ENCODE results near the gene PDGFA. TPM values are rescaled to one million over a fixed set of nuclear protein-coding genes. Genes with fewer than 3 reads are reported as not detected.

Gene PDGFA
- total RNA-seq, 1 experiment from 2014 or later = 35.8 TPM

- no peak overlapping the region for H4K91ac ChIP-seq (ENCODE audit: insufficient read length, low read depth, low read length)
- H3K4ac ChIP-seq (ENCODE audit: low read depth, low read length) = no peak overlapping the region
- no peaks in the 10 kb centered on the region for H3K27me3 ChIP-seq (ENCODE audit: insufficient read depth, low read length)
- H3K4me2 ChIP-seq (ENCODE audit: insufficient read depth, insufficient read length, low read length) = no peak overlapping the region
- no peak overlapping the region for H2AFZ ChIP-seq (ENCODE audit: low read length)
- no peak overlapping the region for H2BK20ac ChIP-seq (ENCODE audit: low read depth, low read length, poor library complexity, severe bottlenecking)
- H3K27ac Mint-ChIP-seq = peak overlapping the region in 1 of 3 experiments; percentile 81; a peak in 1 of 7 replicates
- no peak overlapping the region for H3T11ph ChIP-seq (ENCODE audit: low read length)
- H3K9ac ChIP-seq (ENCODE audit: extremely low read depth, insufficient read length, low read length) = no peak overlapping the region
- no peak overlapping the region for H3K23ac ChIP-seq (ENCODE audit: insufficient read length, low read depth, low read length)
- no peak overlapping the region for H2BK120ac ChIP-seq (ENCODE audit: low read depth, low read length, poor library complexity, severe bottlenecking)
- no peak overlapping the region for H3K4me3 Mint-ChIP-seq
- H3K27me3 Mint-ChIP-seq (ENCODE audit: low read depth) = peaks cover 17% of the 10 kb centered on the region
- H4K20me1 ChIP-seq (ENCODE audit: control insufficient read depth, insufficient read depth, insufficient read length) = no peaks in the 10 kb centered on the region
- H3K4me1 ChIP-seq (ENCODE audit: insufficient read depth, low read length) = peaks cover 6% of the 10 kb centered on the region; the same call in 1 of the 2 replicates
- peaks cover 31 to 39% of the 10 kb centered on the region in 2 experiments for H3K4me1 Mint-ChIP-seq
- peaks cover 5% of the 10 kb centered on the region; the same call in 1 of the 2 replicates for H3K79me2 ChIP-seq (ENCODE audit: insufficient read depth, low read length)
- peaks cover 7% of the 10 kb centered on the region for H3K23me2 ChIP-seq (ENCODE audit: insufficient read length, low read depth, low read length, poor library complexity, severe bottlenecking)
- no peak overlapping the region for H3K27ac ChIP-seq (ENCODE audit: insufficient read length, low read depth, low read length)
- no peaks in the 10 kb centered on the region for H3K9me3 ChIP-seq (ENCODE audit: control insufficient read depth, low read depth, low read length)
- no peak overlapping the region for H2BK12ac ChIP-seq (ENCODE audit: insufficient read length, low read depth, low read length)
- H3K56ac ChIP-seq (ENCODE audit: insufficient read length, low read depth, low read length) = no peak overlapping the region
- H2BK5ac ChIP-seq (ENCODE audit: insufficient read length, low read length) = no peak overlapping the region
- TF ChIP-seq CTCF (conservative IDR thresholded peaks at IDR 0.05) = no peak
- WGBS (ENCODE audit: extremely low coverage, insufficient read length, low lambda C conversion rate) = no CpG with 5 or more reads among the region's 32 CpGs
- no peak for DNase-seq
- no peak overlapping the region for H3K18ac ChIP-seq (ENCODE audit: insufficient read length, low read depth, low read length)
- H3K14ac ChIP-seq (ENCODE audit: insufficient read depth, low read length) = peak overlapping the region; percentile 53; the same call in 1 of the 2 replicates
- no peak overlapping the region for H2AK5ac ChIP-seq (ENCODE audit: insufficient read length, low read length)
- peaks cover 5 to 10% (median 6%) of the 10 kb centered on the region in 3 experiments for H3K36me3 Mint-ChIP-seq (ENCODE audit: insufficient read depth in 1 of 3, low read depth in 3 of 3)
- H3K9me3 Mint-ChIP-seq = no peaks in the 10 kb centered on the region
- H3K79me1 ChIP-seq (ENCODE audit: insufficient read depth, low read depth, low read length, poor library complexity, severe bottlenecking) = peaks cover 5% of the 10 kb centered on the region
- H2BK15ac ChIP-seq (ENCODE audit: low read depth, low read length) = no peak overlapping the region
- no peak overlapping the region for H4K5ac ChIP-seq (ENCODE audit: insufficient read length, low read depth, low read length)
- H4K8ac ChIP-seq (replicated peaks; ENCODE audit: insufficient read length, low read depth, low read length) = no peak overlapping the region
These were observed 6.9 kb downstream of the PDGFA start for GRCh38 chr7:512541-513311.

Data from H9 (cell line).